Measurements from ENCODE around the gene THADA. TPM values are rescaled to one million over a fixed set of nuclear protein-coding genes. Genes with fewer than 3 reads are reported as not detected.

THADA gene
- total and polyA plus RNA-seq, 2 donors (not counting 3 experiments of a cell fraction or from before 2014, with no cell fraction given) = 22.6 to 25.3 TPM

- no peaks in the 10 kb centered on the region for H4K20me1 ChIP-seq (replicated peaks; ENCODE audit: control insufficient read depth, extremely low read depth, insufficient read depth, low read length)
- TF ChIP-seq CTCF (IDR thresholded peaks at IDR 0.05; ENCODE audit: extremely low read depth in 1 of 2, insufficient read depth in 1 of 2, low read depth in 1 of 2, low read length in 2 of 2) (no peak), EZH2 (IDR thresholded peaks at IDR 0.05; ENCODE audit: borderline replicate concordance, low read depth, low read length, severe bottlenecking) (no peak), POLR2AphosphoS5 (IDR thresholded peaks at IDR 0.05; ENCODE audit: insufficient read depth, low read depth, low read length) (no peak), MAX (IDR thresholded peaks at IDR 0.05; ENCODE audit: insufficient read depth, insufficient read length) (no peak), JUN (IDR thresholded peaks at IDR 0.05; ENCODE audit: borderline replicate concordance, insufficient read depth, insufficient read length, low read depth) (no peak), POLR2A (IDR thresholded peaks at IDR 0.05; ENCODE audit: low read depth, low read length) (no peak), GATA2 (IDR thresholded peaks at IDR 0.05; ENCODE audit: insufficient read depth, insufficient read length, low read depth, low read length) (no peak), MYC (IDR thresholded peaks at IDR 0.05; ENCODE audit: low read depth, low read length) (no peak), FOS (IDR thresholded peaks at IDR 0.05; ENCODE audit: borderline replicate concordance, insufficient read depth, low read length) (no peak)
- DNase-seq (ENCODE audit: low read depth, low spot score) (no peak), FAIRE-seq (no peak)
- no peaks in the 10 kb centered on the region for H3K27me3 ChIP-seq (ENCODE audit: control insufficient read depth in 2 of 2, insufficient read depth in 2 of 2, low read length in 2 of 2)
- peaks cover 17% of the 10 kb centered on the region for H3K4me1 ChIP-seq (ENCODE audit: control insufficient read depth, extremely low read depth, insufficient read depth, low read length)
- H3K9ac ChIP-seq (replicated peaks; ENCODE audit: extremely low read depth, insufficient read depth, low read length) = peak overlapping the region; percentile 29
- CTCF ChIA-PET = interaction anchor here (0.8 to 2.2 kb wide), 11 partner anchors 12 to 162 kb away, joined by 3 to 7 read pairs (median 4); no protein-coding TSS in a partner anchor
- no peaks in the 10 kb centered on the region for H3K9me3 ChIP-seq (replicated peaks; ENCODE audit: control insufficient read depth, insufficient read depth, low read length)
- no peaks in the 10 kb centered on the region for H3K36me3 ChIP-seq (ENCODE audit: control insufficient read depth in 2 of 2, extremely low read depth in 1 of 2, insufficient read depth in 2 of 2, low read length in 2 of 2)
- dilution Hi-C loops (cut with MboI; ENCODE audit: extremely low pct_ligation_motif_present, low sequenced_read_pairs) = no loop called here
- no peak overlapping the region for H2AFZ ChIP-seq (ENCODE audit: low read depth, low read length)
- H3K79me2 ChIP-seq (ENCODE audit: control insufficient read depth, insufficient read depth, low read length) = no peaks in the 10 kb centered on the region
- POLR2A ChIA-PET = interaction anchor here (0.6 to 1.1 kb wide), 2 partner anchors 91 to 158 kb away, joined by 3 to 5 read pairs; no protein-coding TSS in a partner anchor
- H3K27ac ChIP-seq (ENCODE audit: insufficient read depth, low read depth, low read length) = peak overlapping the region; percentile 65
- no peak overlapping the region for H3K4me2 ChIP-seq (ENCODE audit: insufficient read depth, low read length)
- H3K9me1 ChIP-seq (replicated peaks; ENCODE audit: control insufficient read depth, extremely low read depth, insufficient read depth, low read length) = no peaks in the 10 kb centered on the region
- H3K4me3 ChIP-seq (replicated peaks in 1 of 3; ENCODE audit: insufficient read depth in 1 of 3, low read depth in 1 of 3, low read length in 3 of 3) = no peak overlapping the region
- TSS peak; percentile 39 for BruUV-seq (replicated peaks)
- intact Hi-C loops (cut with micrococcal nuclease) = no loop called here
Observed at GRCh38 chr2:43427032-43427424, 168.8 kb downstream of the THADA start.

All from endothelial cell of umbilical vein (primary cell).